ENCODE results near the gene KIF5A.
A peak's percentile ranks its signal among the peaks of the same experiment; 100 is the strongest.
"Not testable (repeated sequence)": the region's sequence is repeated elsewhere in the genome, so short reads cannot be mapped to it uniquely, and the experiment has no call there.

The KIF5A gene

GRCh38 chr12:57616383-57617101 lies 66.7 kb downstream of the KIF5A start:
- WGBS, 2 experiments (ENCODE audit: insufficient coverage in 2 of 2): 83% methylated on average over 1 of the region's 3 CpGs; no CpG with 5 or more reads in 1 of the 2 experiments
- Histone ChIP-seq H3K9me3 (ENCODE audit: control insufficient read depth, low read length) (no peaks in the 10 kb centered on the region), H3K4me1 (ENCODE audit: control insufficient read depth, insufficient read depth, low read length, poor library complexity, severe bottlenecking) (no peaks in the 10 kb centered on the region), H3K27ac (ENCODE audit: low read depth, low read length, severe bottlenecking) (no peak overlapping the region), H3K4me3 (ENCODE audit: extremely low read depth, insufficient read depth, low read length, poor library complexity, severe bottlenecking) (no peak overlapping the region), H3K36me3 (ENCODE audit: control insufficient read depth, insufficient read depth, low read length) (peaks cover 27% of the 10 kb centered on the region)

- Histone ChIP-seq H3K9me3 (ENCODE audit: control insufficient read depth, low read length) (no peaks in the 10 kb centered on the region), H3K27ac (ENCODE audit: low read depth, low read length, severe bottlenecking) (no peak overlapping the region), H3K4me1 (ENCODE audit: control insufficient read depth, insufficient read depth, low read length, poor library complexity, severe bottlenecking) (no peaks in the 10 kb centered on the region), H3K4me3 (ENCODE audit: extremely low read depth, insufficient read depth, low read length, poor library complexity, severe bottlenecking) (no peak overlapping the region), H3K36me3 (ENCODE audit: control insufficient read depth, insufficient read depth, low read length) (peaks cover 27% of the 10 kb centered on the region)
- 74 to 75% methylated on average over 6 to 8 of the region's 11 CpGs for WGBS, 2 experiments (ENCODE audit: insufficient coverage in 2 of 2)
Observed at GRCh38 chr12:57617942-57618341, 68.1 kb downstream of the KIF5A start.

- 81 to 84% methylated on average over 3 to 6 of the region's 6 CpGs for WGBS, 2 experiments (ENCODE audit: insufficient coverage in 2 of 2)
- not testable (repeated sequence) for H3K4me1 ChIP-seq (ENCODE audit: control insufficient read depth, insufficient read depth, low read length, poor library complexity, severe bottlenecking); H3K9me3 ChIP-seq (ENCODE audit: control insufficient read depth, low read length); H3K27ac ChIP-seq (ENCODE audit: low read depth, low read length, severe bottlenecking); H3K4me3 ChIP-seq (ENCODE audit: extremely low read depth, insufficient read depth, low read length, poor library complexity, severe bottlenecking)
- H3K36me3 ChIP-seq (ENCODE audit: control insufficient read depth, insufficient read depth, low read length): peaks cover 27% of the 10 kb centered on the region
Observed at GRCh38 chr12:57618431-57618830, 68.6 kb downstream of the KIF5A start.

GRCh38 chr12:57618966-57619433 lies 69.2 kb downstream of the KIF5A start:
- Histone ChIP-seq H3K27ac (ENCODE audit: low read depth, low read length, severe bottlenecking) (no peak overlapping the region), H3K4me1 (ENCODE audit: control insufficient read depth, insufficient read depth, low read length, poor library complexity, severe bottlenecking) (no peaks in the 10 kb centered on the region), H3K4me3 (ENCODE audit: extremely low read depth, insufficient read depth, low read length, poor library complexity, severe bottlenecking) (no peak overlapping the region), H3K9me3 (ENCODE audit: control insufficient read depth, low read length) (no peaks in the 10 kb centered on the region), H3K36me3 (ENCODE audit: control insufficient read depth, insufficient read depth, low read length) (peaks cover 25% of the 10 kb centered on the region)
- 24 to 38% methylated on average over 7 to 9 of the region's 16 CpGs for WGBS, 2 experiments (ENCODE audit: insufficient coverage in 2 of 2)

DNA sequence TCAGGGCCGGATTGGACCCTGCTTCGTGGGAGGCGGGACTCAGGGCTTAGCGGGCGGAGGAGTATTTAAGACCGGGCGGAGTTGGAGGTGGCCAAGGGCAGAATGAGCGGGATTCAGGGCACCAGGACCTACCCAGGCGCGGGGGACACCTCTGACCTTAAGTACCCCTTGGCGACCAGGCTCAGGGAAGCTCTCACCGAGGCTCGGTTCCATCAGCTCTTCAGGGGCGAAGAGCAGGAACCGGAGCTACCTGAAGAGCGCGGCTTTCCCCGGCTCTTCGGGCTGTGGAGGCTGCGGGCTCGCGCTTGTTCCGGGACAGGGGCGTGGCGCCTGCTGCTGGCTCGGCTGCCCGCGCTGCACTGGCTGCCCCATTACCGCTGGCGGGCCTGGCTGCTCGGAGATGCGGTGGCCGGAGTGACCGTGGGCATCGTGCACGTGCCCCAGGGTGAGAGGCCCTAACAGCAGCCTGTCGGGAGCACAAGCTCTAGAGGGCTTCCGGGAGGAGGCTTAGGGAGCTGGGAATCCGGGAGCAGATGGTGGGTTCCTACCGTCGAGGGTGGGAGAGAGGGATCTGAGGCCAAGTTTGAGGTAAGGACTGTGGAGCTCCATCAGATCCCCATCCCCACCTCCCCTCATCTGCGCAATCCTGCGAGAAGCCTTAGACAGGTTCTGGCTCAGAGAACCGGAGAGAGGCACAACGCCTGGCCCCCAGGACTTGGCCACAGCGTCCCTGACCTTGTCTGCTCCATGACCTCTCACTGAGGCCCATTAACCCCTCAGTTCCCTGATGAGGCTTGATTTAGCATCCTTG lies 69.8 kb downstream of the KIF5A start:
- H3K27ac ChIP-seq (ENCODE audit: low read depth, low read length, severe bottlenecking): no peak overlapping the region
- peaks cover 21% of the 10 kb centered on the region for H3K36me3 ChIP-seq (ENCODE audit: control insufficient read depth, insufficient read depth, low read length)
- H3K4me3 ChIP-seq (ENCODE audit: extremely low read depth, insufficient read depth, low read length, poor library complexity, severe bottlenecking): no peak overlapping the region
- H3K9me3 ChIP-seq (ENCODE audit: control insufficient read depth, low read length): no peaks in the 10 kb centered on the region
- WGBS, 2 experiments (ENCODE audit: insufficient coverage in 2 of 2): 13% methylated on average over 40 to 42 of the region's 46 CpGs
- H3K4me1 ChIP-seq (ENCODE audit: control insufficient read depth, insufficient read depth, low read length, poor library complexity, severe bottlenecking): no peaks in the 10 kb centered on the region

DNA sequence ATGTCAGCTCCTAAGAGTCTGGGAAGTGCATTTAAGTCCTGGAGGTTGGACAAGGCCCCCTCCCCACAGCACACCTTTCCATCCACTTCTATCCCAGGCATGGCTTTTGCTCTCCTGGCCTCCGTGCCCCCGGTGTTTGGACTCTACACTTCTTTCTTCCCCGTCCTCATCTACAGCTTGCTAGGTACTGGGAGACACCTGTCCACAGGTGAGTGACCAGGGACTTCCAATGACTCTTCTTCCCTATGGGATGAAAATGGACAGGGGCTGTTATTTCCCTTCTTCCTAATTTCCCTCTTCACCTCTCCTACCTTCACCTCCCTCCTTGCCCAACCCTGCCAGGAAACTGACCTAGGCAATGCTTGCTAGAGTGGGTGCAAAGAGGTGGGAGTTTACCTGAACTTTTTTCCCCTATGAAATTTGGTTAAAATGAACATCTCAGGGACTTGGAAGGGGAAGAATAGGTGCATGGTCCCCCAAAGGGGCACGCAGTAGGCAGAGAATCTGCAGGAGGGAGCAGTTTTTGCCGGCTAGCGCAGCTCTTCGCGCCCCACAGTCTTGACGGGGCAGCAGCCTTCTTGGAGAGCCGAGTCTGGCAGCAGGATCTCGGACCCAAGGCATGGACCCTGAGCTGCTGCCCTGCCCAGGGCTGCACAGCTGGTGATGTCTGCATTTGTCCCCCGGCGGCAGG lies 70.5 kb downstream of the KIF5A start:
- H3K4me1 ChIP-seq (ENCODE audit: control insufficient read depth, insufficient read depth, low read length, poor library complexity, severe bottlenecking): no peaks in the 10 kb centered on the region
- 15 to 19% methylated on average over 11 to 13 of the region's 13 CpGs for WGBS, 2 experiments (ENCODE audit: insufficient coverage in 2 of 2)
- H3K4me3 ChIP-seq (ENCODE audit: extremely low read depth, insufficient read depth, low read length, poor library complexity, severe bottlenecking): no peak overlapping the region
- peaks cover 18% of the 10 kb centered on the region for H3K36me3 ChIP-seq (ENCODE audit: control insufficient read depth, insufficient read depth, low read length)
- H3K9me3 ChIP-seq (ENCODE audit: control insufficient read depth, low read length): no peaks in the 10 kb centered on the region
- no peak overlapping the region for H3K27ac ChIP-seq (ENCODE audit: low read depth, low read length, severe bottlenecking)

GRCh38 chr12:57620936-57621496 lies 71.2 kb downstream of the KIF5A start:
- Histone ChIP-seq H3K36me3 (ENCODE audit: control insufficient read depth, insufficient read depth, low read length) (peaks cover 13% of the 10 kb centered on the region), H3K4me1 (ENCODE audit: control insufficient read depth, insufficient read depth, low read length, poor library complexity, severe bottlenecking) (no peaks in the 10 kb centered on the region), H3K9me3 (ENCODE audit: control insufficient read depth, low read length) (no peaks in the 10 kb centered on the region), H3K27ac (ENCODE audit: low read depth, low read length, severe bottlenecking) (no peak overlapping the region), H3K4me3 (ENCODE audit: extremely low read depth, insufficient read depth, low read length, poor library complexity, severe bottlenecking) (peak overlapping the region; percentile 5)
- 3% methylated on average over 33 to 34 of the region's 42 CpGs for WGBS, 2 experiments (ENCODE audit: insufficient coverage in 2 of 2)

DNA sequence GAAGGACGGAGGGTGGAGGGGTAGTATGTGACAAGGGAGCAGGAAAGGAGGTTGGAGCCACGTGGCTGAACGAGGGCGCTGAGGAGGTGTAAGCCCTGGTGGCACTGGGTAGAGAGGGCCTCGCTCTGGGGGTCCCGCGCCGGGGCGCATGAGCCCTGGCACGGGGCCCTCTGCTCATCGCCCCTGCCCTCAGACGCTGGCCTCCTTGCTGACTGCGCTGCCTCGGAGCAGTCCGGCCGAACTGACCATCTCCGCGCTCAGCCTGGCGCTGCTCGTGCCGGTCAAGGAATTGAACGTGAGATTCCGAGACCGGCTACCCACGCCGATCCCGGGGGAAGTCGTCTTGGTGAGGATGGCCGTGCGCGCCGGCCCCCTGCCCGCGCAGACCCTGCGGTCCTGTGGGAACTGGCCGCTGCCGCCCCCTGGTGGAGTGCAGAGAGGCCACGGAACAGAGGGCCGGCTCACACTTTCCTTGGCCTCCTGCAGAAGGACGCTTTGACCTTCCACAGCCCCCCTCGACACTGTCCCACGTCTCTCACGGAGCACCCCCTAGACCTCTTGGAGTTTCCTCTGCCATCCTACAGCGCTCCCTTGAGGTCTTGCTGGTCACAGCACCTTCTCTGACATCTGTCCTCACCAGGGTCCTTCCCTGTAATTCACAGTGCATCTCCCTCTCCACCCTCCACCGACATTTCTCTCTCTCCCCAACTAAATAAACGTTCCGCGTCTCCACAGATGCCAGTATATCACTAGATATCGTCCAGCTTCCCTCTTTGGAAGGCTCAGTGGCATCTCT lies 71.9 kb downstream of the KIF5A start:
- H3K4me3 ChIP-seq (ENCODE audit: extremely low read depth, insufficient read depth, low read length, poor library complexity, severe bottlenecking): peak overlapping the region; percentile 8
- H3K36me3 ChIP-seq (ENCODE audit: control insufficient read depth, insufficient read depth, low read length): peaks cover 7% of the 10 kb centered on the region
- 3 to 5% methylated on average over 24 to 47 of the region's 49 CpGs for WGBS, 2 experiments (ENCODE audit: insufficient coverage in 2 of 2)
- no peaks in the 10 kb centered on the region for H3K4me1 ChIP-seq (ENCODE audit: control insufficient read depth, insufficient read depth, low read length, poor library complexity, severe bottlenecking)
- no peak overlapping the region for H3K27ac ChIP-seq (ENCODE audit: low read depth, low read length, severe bottlenecking)
- H3K9me3 ChIP-seq (ENCODE audit: control insufficient read depth, low read length): no peaks in the 10 kb centered on the region

DNA sequence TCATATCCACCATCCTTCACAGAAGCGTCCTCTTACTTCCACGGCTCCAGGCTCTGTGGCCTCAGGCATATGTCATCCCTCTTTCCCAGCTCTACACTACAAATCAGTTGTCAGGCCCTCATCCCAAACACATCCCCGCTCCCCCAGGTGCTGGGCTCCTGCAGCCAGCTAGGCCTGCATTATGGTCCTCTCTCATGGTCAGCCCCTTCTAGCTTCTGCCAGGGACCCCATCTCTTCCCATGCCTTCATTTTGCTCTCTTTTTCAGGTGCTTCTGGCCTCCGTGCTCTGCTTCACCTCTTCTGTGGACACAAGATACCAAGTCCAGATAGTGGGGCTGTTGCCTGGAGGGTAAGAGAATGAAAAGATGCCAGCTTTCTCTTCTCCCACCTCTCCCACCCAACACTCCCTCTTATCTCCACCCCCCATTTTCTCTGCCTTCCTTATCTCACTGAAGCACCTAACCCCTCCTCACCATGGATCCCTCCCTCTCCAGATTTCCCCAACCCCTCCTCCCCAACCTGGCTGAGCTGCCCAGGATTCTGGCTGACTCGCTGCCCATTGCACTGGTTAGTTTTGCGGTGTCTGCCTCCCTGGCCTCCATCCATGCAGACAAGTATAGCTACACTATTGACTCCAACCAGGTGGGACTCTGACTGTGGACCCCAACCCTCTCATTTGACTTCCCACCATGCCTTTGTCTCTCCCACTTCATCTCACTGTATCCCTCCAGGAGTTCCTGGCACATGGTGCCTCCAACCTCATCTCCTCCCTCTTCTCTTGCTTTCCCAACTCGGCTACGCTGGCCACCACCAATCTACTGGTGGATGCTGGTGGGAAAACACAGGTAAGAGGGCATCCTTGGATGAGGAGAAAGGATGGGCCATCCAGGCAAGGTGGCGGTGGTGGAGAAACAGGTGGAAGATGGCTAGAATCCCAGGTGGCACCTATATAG lies 72.7 kb downstream of the KIF5A start:
- 81 to 90% methylated on average over 6 to 7 of the region's 9 CpGs for WGBS, 2 experiments (ENCODE audit: insufficient coverage in 2 of 2)
- no peak overlapping the region for H3K27ac ChIP-seq (ENCODE audit: low read depth, low read length, severe bottlenecking)
- H3K36me3 ChIP-seq (ENCODE audit: control insufficient read depth, insufficient read depth, low read length): peaks cover under 1% of the 10 kb centered on the region
- H3K4me3 ChIP-seq (ENCODE audit: extremely low read depth, insufficient read depth, low read length, poor library complexity, severe bottlenecking): no peak overlapping the region
- no peaks in the 10 kb centered on the region for H3K4me1 ChIP-seq (ENCODE audit: control insufficient read depth, insufficient read depth, low read length, poor library complexity, severe bottlenecking)
- no peaks in the 10 kb centered on the region for H3K9me3 ChIP-seq (ENCODE audit: control insufficient read depth, low read length)
